HepG2 (cell line): ENCODE data around the gene KLHL36. TPM values are rescaled to one million over a fixed set of nuclear protein-coding genes. Genes with fewer than 3 reads are reported as not detected.
A peak's percentile ranks its signal among the peaks of the same experiment; 100 is the strongest.

Experiments
- AFF4 ChIP-seq: sonication (generic); formaldehyde crosslinking; IDR thresholded peaks from 2 replicates; pipeline ENCODE4 v1.4.0; 2020; ENCODE audit warnings: missing genetic modification reagents
- ELF3 ChIP-seq: IDR thresholded peaks from 2 replicates; pipeline ENCODE4 v1.6.1; 2016; ENCODE audit warnings: missing genetic modification reagents, missing compliant biosample characterization
- HNF1A ChIP-seq, 2 experiments: sonication (generic) in 1 of 2; formaldehyde crosslinking in 1 of 2; IDR thresholded peaks; 2 replicates each; pipeline versions ENCODE4 v1.4.0 to v1.6.1; 2016 to 2020; ENCODE audit warnings: borderline replicate concordance in 1 of 2, low read depth in 1 of 2, mild to moderate bottlenecking in 1 of 2, missing genetic modification reagents in 1 of 2
- HOXA9 ChIP-seq: sonication (generic); formaldehyde crosslinking; IDR thresholded peaks from 2 replicates; pipeline ENCODE4 v1.8.1; 2022; ENCODE audit warnings: missing genetic modification reagents, mild to moderate bottlenecking, moderate library complexity, borderline replicate concordance
- RBFOX2 ChIP-seq: fragments of 200-400 bp; formaldehyde crosslinking; IDR thresholded peaks from 2 replicates; pipeline ENCODE4 v1.6.1; 2017; ENCODE audit warnings: low read depth, mild to moderate bottlenecking, low read length
- SRF ChIP-seq: IDR thresholded peaks from 2 replicates; pipeline ENCODE4 v1.6.1; 2011; ENCODE audit warnings: mild to moderate bottlenecking, low read depth, low read length, moderate library complexity
- ZNF451 ChIP-seq: sonication (generic); formaldehyde crosslinking; IDR thresholded peaks from 2 replicates; pipeline ENCODE4 v1.5.0; 2020; ENCODE audit warnings: mild to moderate bottlenecking, missing genetic modification reagents
- ZNF646 ChIP-seq: sonication (generic); formaldehyde crosslinking; IDR thresholded peaks from 2 replicates; pipeline ENCODE4 v1.9.0; 2021; ENCODE audit warnings: mild to moderate bottlenecking, missing genetic modification reagents
- ZSCAN29 ChIP-seq: sonication (generic); formaldehyde crosslinking; conservative IDR thresholded peaks from 2 replicates; pipeline ENCODE4 v1.4.0; 2020; ENCODE audit warnings: mild to moderate bottlenecking, missing genetic modification reagents
- ZSCAN9 ChIP-seq: IDR thresholded peaks from 2 replicates; pipeline ENCODE4 v1.6.1; 2016; ENCODE audit warnings: borderline replicate concordance
- polyA plus RNA-seq, 8 experiments: library from polyadenylated mRNA; depleted of rRNA in 3 of 8; stranded (reverse) in 7 of 8; unstranded in 1 of 8; fragments of >200 nt; fragmentation: Illumina TruSeq in 4 of 8; extraction: Trizol in 4 of 8; gene quantifications; 2 replicates each; pipeline versions ENCODE4 v1.2.1 to v1.2.3, GENCODE V29; 2011 to 2016; ENCODE audit warnings: low read depth in 4 of 8, missing spikeins in 1 of 8, mixed read lengths in 1 of 8; ENCODE audit not compliant: insufficient read depth in 1 of 8
- total RNA-seq, 5 experiments: library from RNA; depleted of rRNA; stranded (reverse); fragments of >200 nt; fragmentation: Illumina TruSeq; extraction: Trizol; gene quantifications; 2 replicates each; pipeline ENCODE4 v1.2.3, GENCODE V29; 2016; ENCODE audit warnings: low read depth in 1 of 5
- TF ChIP-seq, protein P1 (sequence below): sonication (generic); formaldehyde crosslinking; IDR thresholded peaks from 2 replicates; pipeline ENCODE4 v1.5.0; 2020; ENCODE audit warnings: mild to moderate bottlenecking, low read depth, missing genetic modification reagents, borderline replicate concordance
- TF ChIP-seq, protein P2 (sequence below): IDR thresholded peaks from 2 replicates; pipeline ENCODE4 v1.6.1; 2016; ENCODE audit warnings: missing genetic modification reagents, missing compliant biosample characterization

The KLHL36 gene
- total and polyA plus RNA-seq, 2 of the 13 experiments (the other 11 are each of a cell fraction or from before 2014, with no cell fraction given): 24.3 to 26.0 TPM

GRCh38 chr16:84617791-84618580 lies 30.3 kb upstream of the KLHL36 start, which contains the start of gene COTL1 (continued):
- TF ChIP-seq ZSCAN9 (CRISPR knock-in tag) (no peak), RBFOX2 (peak; percentile 52; the same call in 1 of the 2 replicates), ZNF451 (CRISPR knock-in tag) (no peak), HOXA9 (CRISPR knock-in tag) (no peak), ZSCAN29 (CRISPR knock-in tag) (no peak), SRF (no peak), AFF4 (CRISPR knock-in tag) (no peak), ZNF646 (CRISPR knock-in tag) (no peak), ELF3 (peak; percentile 32), HNF1A (IDR thresholded peaks at IDR 0.05; ENCODE audit: low read depth) (no peak), HNF1A (CRISPR knock-in tag; IDR thresholded peaks at IDR 0.05; ENCODE audit: borderline replicate concordance) (no peak)
- TF ChIP-seq, protein P1, sequence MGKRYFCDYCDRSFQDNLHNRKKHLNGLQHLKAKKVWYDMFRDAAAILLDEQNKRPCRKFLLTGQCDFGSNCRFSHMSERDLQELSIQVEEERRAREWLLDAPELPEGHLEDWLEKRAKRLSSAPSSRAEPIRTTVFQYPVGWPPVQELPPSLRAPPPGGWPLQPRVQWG (CRISPR knock-in tag): no peak
- TF ChIP-seq, protein P2, sequence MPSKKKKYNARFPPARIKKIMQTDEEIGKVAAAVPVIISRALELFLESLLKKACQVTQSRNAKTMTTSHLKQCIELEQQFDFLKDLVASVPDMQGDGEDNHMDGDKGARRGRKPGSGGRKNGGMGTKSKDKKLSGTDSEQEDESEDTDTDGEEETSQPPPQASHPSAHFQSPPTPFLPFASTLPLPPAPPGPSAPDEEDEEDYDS: peak; percentile 41; the same call in 1 of the 2 replicates
